Hepatocyte (in vitro differentiated cells): ENCODE measurements around the gene EXTL1.

Source experiments
- CTCF ChIP-seq: fragments of 200-600 bp; sonication (generic); IDR thresholded peaks from 2 replicates; pipeline ENCODE4 v1.5.1; 2016; ENCODE audit warnings: antibody characterized with exemption, mild to moderate bottlenecking; ENCODE audit not compliant: poor library complexity
- EZH2 ChIP-seq: fragments of 200-600 bp; sonication (generic); IDR thresholded peaks from 2 replicates; pipeline ENCODE4 v1.6.1; 2016; ENCODE audit warnings: antibody characterized with exemption, mild to moderate bottlenecking, borderline replicate concordance
- EZH2phosphoT487 ChIP-seq: fragments of 200-600 bp; sonication (generic); IDR thresholded peaks from one replicate; pipeline ENCODE4 v1.6.1; 2018; ENCODE audit warnings: antibody characterized with exemption, mild to moderate bottlenecking, low read depth, moderate library complexity; ENCODE audit not compliant: unreplicated experiment, severe bottlenecking

DNA sequence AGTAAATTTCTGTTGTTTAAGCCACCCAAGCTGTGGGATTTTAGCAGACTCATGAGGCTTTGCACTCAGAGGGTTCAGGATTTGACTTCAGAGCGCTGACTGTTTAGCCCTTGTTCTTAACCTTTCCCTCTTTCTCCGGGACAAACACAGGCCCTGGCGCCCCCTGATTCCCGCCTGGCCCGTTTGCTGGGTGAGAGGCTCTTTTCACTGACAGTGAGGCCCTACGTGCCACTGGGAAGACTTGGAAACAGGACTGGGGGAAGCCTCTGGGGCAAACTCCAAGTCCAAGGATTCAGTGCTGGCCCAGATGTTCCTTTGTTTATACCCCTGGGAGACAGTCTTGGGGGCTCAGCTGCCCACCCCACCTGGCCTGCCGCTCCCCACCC, 57.6 kb downstream of the EXTL1 start:
- TF ChIP-seq CTCF = no peak
- TF ChIP-seq EZH2phosphoT487 = no peak
- no peak for TF ChIP-seq EZH2
